GM12892 (cell line): Measurements from ENCODE around the gene PDZRN4.

Experiments
- POLR2A ChIP-seq: IDR thresholded peaks from 2 replicates; pipeline ENCODE4 v1.6.1; 2011; ENCODE audit warnings: low read depth, low read length, control low read depth
- TAF1 ChIP-seq: IDR thresholded peaks from 2 replicates; pipeline ENCODE4 v1.6.1; 2011; ENCODE audit warnings: low read depth, mild to moderate bottlenecking, control low read depth, low read length, borderline replicate concordance

DNA sequence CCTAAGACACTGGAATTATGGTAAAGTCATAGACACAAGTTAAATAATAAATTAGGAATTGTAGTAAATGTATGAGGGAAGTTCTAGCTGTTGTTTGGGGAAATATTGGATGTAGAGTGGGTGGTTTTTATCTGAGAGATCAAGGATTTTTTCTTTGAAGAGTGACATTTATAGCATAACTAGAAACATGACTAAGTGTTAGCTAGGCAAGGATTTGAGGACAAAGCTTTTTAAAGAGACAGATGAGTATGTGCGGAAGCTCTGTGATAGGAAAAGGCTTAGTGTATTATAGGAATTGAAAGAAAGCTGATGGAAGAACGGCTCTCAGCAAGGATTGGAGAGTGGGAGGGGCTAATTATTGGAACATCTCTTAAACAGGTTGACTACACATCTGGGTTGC, 24.5 kb downstream of the PDZRN4 start:
- TF ChIP-seq TAF1 (no peak), POLR2A (no peak)
